ENCODE data around the gene RERE.

- TF ChIP-seq, protein P1, sequence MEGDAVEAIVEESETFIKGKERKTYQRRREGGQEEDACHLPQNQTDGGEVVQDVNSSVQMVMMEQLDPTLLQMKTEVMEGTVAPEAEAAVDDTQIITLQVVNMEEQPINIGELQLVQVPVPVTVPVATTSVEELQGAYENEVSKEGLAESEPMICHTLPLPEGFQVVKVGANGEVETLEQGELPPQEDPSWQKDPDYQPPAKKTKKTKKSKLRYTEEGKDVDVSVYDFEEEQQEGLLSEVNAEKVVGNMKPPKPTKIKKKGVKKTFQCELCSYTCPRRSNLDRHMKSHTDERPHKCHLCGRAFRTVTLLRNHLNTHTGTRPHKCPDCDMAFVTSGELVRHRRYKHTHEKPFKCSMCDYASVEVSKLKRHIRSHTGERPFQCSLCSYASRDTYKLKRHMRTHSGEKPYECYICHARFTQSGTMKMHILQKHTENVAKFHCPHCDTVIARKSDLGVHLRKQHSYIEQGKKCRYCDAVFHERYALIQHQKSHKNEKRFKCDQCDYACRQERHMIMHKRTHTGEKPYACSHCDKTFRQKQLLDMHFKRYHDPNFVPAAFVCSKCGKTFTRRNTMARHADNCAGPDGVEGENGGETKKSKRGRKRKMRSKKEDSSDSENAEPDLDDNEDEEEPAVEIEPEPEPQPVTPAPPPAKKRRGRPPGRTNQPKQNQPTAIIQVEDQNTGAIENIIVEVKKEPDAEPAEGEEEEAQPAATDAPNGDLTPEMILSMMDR (conservative IDR thresholded peaks at IDR 0.05; ENCODE audit: low read length), result no peak
- no peak for TF ChIP-seq EZH2phosphoT487 (IDR thresholded peaks at IDR 0.05; ENCODE audit: borderline replicate concordance, low read depth, low read length)
Observed at GRCh38 chr1:8518490-8518801, 299.0 kb downstream of the RERE start.

Data from OCI-LY7 (cell line).